ENCODE measurements around the gene MMD2.
A peak's percentile ranks its signal among the peaks of the same experiment; 100 is the strongest.

The MMD2 gene

DNA sequence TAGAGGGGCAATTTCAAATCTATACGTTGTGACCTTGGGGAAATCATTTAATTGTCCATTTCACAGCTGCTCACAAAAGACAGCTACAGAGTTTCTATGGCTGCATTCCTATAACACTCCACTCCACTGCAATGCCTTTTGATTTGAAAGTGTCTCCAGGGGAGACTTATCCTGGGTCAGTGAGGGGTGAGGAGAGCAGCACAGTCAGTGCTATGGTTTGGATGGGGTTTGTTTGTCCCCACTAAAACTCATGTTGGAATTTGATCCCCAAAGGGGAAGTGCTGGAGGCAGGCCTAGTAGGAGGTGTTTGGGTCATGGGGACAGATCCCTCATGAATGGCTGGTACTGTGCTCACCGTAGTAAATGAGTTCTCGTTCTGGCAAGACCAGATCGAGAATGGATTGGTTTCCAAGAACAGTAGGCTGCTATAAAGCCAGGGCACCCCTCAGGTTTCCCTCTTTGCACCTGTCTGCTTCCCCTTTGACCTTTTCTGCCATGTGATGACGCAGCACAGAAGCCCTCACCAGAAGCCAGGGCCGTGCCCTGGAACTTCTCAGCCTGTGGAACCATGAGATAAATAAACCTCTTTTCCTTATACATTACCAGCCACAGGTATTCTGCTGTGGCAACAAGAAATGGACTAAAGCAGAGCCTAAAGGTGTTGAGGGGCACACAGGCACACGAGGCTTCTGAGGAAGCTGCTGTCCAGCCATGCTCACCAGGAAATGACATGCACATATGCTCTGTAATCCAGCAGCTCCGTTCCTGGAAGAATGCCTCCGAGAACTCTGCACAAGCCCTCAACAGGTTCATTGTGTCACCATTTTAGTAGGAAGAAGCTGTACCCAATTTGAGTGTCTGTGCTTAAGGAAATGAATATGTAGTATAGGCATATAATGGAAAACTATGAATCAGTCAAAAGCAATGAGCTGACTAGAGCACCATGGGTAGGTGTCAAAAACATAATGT lies 92.2 kb downstream of the MMD2 start:
- DNase-seq: no peak

DNA sequence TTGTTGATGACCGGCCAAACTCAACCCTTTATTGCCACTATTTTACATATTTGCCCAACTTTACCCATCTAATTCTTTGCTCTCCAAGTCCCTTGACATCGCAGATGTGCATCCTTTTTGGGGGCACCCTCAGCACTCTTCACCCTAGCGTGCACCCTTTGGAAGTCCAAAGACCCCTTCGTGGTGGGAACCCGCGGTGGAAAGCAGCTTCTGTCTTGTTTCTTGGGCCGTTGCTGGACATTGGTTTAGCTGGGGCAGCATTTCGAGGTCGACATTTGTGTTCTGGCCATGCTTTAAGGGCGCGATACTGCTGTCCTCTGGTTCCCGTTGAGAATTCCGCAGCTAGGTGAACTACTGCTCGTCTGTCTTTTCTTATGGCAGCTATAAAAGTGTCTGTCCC lies 96.8 kb downstream of the MMD2 start:
- DNase-seq: no peak

DNA sequence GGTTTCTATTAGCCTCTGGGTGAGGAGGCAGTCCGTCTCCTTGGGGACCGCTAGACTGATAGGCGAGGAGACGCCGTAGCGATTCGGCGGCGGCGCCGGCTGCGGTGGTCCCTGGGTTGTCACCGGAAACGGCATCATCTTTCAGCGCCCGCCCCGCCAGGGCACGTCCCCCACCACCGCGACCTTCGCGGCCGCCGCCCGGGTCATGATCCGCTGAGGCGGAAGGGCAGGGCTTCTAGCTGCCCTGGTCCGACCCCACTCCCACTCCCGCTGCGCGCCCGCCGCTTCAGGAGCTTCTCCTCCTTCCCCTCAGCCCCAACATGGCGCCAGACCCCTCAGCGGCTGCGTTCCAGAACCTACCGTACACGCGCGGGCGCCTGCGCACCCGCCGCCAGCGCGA lies 97.3 kb downstream of the MMD2 start, which contains the start of gene PAPOLB:
PAPOLB (minus strand) TSS at position 358 of the 400 bp plus-strand sequence; CDS start at position 138, 220 bp downstream.
- peak; percentile 21 for DNase-seq

DNA sequence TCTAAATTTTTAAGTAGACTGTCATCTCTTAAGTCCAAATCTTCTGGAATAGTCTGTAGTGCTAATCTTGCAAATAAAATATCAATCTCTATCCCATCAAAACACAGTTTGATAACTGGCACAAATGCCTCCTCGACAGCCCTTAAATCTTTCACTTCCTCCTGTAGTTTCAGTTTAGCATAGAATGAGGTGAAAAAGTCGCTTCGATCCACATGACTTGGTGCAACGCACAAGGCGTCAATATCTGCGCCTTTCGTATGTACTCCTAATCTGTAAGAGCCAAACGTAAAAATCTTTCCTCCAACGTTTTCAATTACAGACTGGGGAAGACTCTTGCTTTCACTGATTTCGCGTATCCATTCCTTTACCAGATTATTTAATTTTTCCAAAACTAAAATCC lies 97.8 kb downstream of the MMD2 start:
- DNase-seq: no peak

DNA sequence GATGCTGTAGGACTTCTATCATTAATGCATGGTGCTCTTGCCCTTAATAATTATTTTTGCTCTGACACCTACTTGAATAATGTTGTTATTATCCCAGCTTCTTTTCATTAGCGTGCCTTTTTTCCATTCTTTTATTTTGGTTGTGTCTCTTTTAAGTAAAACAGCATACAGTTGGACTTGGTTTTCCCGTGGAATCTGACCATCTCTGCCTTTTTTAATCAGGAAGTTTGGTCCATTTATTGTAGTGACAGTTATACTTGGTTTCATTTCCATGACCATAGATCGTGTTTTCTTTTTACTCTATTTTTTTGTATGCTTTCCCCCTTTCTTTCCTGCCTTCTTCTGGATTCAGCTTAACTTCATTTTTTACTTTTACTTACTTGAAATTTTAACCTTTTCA lies 101.8 kb downstream of the MMD2 start:
- DNase-seq: no peak

DNA sequence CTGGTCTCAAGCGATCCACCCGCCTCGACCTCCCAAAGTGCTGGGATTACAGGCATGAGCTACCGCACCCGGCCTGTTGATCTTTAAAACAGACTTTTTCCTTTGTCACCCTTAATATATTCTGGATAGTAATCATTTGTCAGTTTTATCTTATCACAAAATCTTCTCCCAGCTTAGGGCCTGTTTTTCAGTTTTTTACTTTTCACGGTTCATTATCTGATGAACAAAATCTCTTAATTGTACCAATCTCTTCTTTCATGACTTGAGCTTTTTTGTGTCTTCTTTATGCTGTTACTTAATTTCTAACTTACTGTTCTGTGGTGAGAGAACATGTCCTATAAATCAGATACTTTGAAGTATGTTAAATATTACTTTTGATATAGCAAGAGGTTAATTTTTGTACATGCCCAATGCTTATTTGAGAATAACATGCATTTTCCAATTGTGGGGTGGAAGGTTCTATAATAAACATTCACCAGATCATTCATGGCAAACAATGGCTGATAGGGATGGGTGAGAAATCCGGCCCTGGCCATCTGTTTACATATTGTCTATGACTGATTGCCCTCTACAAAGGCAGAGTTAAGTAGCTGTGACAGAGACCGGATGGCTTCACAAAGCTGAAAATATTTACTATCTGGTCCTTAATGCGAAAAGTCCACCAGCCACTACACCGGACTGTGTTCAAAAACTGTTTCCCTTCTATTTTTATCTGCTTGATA lies 102.5 kb downstream of the MMD2 start:
- no peak for DNase-seq

All from activated T-cell treated with anti-CD3 and anti-CD28 coated beads, Interleukin-2, amount 50 U/mL, for 1 hour (primary cell).